IMR-90 (cell line): ENCODE results near the gene SPINT3. TPM values are rescaled to one million over a fixed set of nuclear protein-coding genes. Genes with fewer than 3 reads are reported as not detected.

Experiments used
- ATAC-seq: fragments of 200-7000 bp; cut with Tn5 transposase; 2 replicates; pipeline ENCODE4 v1.9.1; 2020; ENCODE audit warnings: low read depth, mild to moderate bottlenecking, moderate library complexity
- BruUV-seq: library from RNA; stranded (reverse); fragments of 400-500 nt; replicated peaks from 2 replicates; lab custom pipeline; 2021; lab: Mats Ljungman, UMichigan
- CTCF ChIA-PET: fragments of 300-600 bp; formaldehyde crosslinking; extraction: SDS; loops from one replicate; lab custom pipeline; 2021; ENCODE audit warnings: antibody characterized with exemption; lab: Yijun Ruan, JAX
- POLR2A ChIA-PET: fragments of 300-600 bp; sonication (Branson Sonifier 250); formaldehyde crosslinking; loops from one replicate; lab custom pipeline; 2022; ENCODE audit warnings: antibody characterized with exemption; ENCODE audit not compliant: unreplicated experiment; lab: Charles Lee
- DNase-seq: peaks from one replicate; pipeline ENCODE4 v3.0.0; 2013
- H2AFZ ChIP-seq: replicated peaks from 2 replicates; pipeline ENCODE3; 2013; ENCODE audit warnings: low read length, mild to moderate bottlenecking; ENCODE audit not compliant: poor library complexity
- H2AK5ac ChIP-seq: 2 replicates; pipeline ENCODE4 v1.6.1; 2013; ENCODE audit warnings: low read depth, low read length, inconsistent platforms
- H2AK9ac ChIP-seq: replicated peaks from 2 replicates; pipeline ENCODE3; 2013; ENCODE audit warnings: mild to moderate bottlenecking, low read depth, low read length, moderate library complexity; ENCODE audit not compliant: poor library complexity
- H2BK120ac ChIP-seq: 2 replicates; pipeline ENCODE4 v1.6.1; 2013; ENCODE audit warnings: low read depth, low read length, inconsistent platforms
- H2BK15ac ChIP-seq: 3 replicates; pipeline ENCODE4 v1.6.1; 2013; ENCODE audit warnings: low read depth, low read length, inconsistent platforms
- H2BK20ac ChIP-seq: 2 replicates; pipeline ENCODE4 v1.6.1; 2013; ENCODE audit warnings: low read depth, mild to moderate bottlenecking, inconsistent platforms, low read length, moderate library complexity
- H2BK5ac ChIP-seq: 2 replicates; pipeline ENCODE4 v1.6.1; 2013; ENCODE audit warnings: mild to moderate bottlenecking, low read depth, low read length, inconsistent platforms; ENCODE audit not compliant: poor library complexity, severe bottlenecking
- H3K14ac ChIP-seq: replicated peaks from 2 replicates; pipeline ENCODE4 v1.6.1; 2013; ENCODE audit warnings: low read depth, low read length, inconsistent platforms
- H3K18ac ChIP-seq: 2 replicates; pipeline ENCODE4 v1.6.1; 2013; ENCODE audit warnings: low read depth, low read length, control low read depth
- H3K23ac ChIP-seq: 2 replicates; pipeline ENCODE4 v1.6.1; 2013; ENCODE audit warnings: low read depth, low read length, inconsistent platforms
- H3K27ac ChIP-seq: 2 replicates; pipeline ENCODE4 v1.5.1; 2013; ENCODE audit warnings: mild to moderate bottlenecking, control low read depth, low read length; ENCODE audit not compliant: insufficient read depth
- H3K27me3 ChIP-seq: 2 replicates; pipeline ENCODE4 v1.6.1; 2013; ENCODE audit warnings: low read length; ENCODE audit not compliant: control insufficient read depth, insufficient read depth
- H3K36me3 ChIP-seq: 2 replicates; pipeline ENCODE4 v1.6.1; 2013; ENCODE audit warnings: low read length, mixed read lengths; ENCODE audit not compliant: control insufficient read depth, insufficient read depth
- H3K4ac ChIP-seq: 2 replicates; pipeline ENCODE4 v1.6.1; 2013; ENCODE audit warnings: low read depth, low read length, inconsistent platforms
- H3K4me1 ChIP-seq: 2 replicates; pipeline ENCODE4 v1.6.1; 2013; ENCODE audit warnings: low read length, mixed read lengths; ENCODE audit not compliant: control insufficient read depth, insufficient read depth
- H3K4me2 ChIP-seq: 2 replicates; pipeline ENCODE4 v1.6.1; 2013; ENCODE audit warnings: low read depth, mild to moderate bottlenecking, control low read depth, low read length, moderate library complexity
- H3K4me3 ChIP-seq: 2 replicates; pipeline ENCODE4 v1.5.1; 2013; ENCODE audit warnings: low read depth, mild to moderate bottlenecking, control low read depth, low read length, moderate library complexity; ENCODE audit not compliant: insufficient read depth
- H3K56ac ChIP-seq: 2 replicates; pipeline ENCODE4 v1.6.1; 2013; ENCODE audit warnings: low read length, inconsistent platforms; ENCODE audit not compliant: insufficient read depth; ENCODE audit errors: extremely low read depth
- H3K79me1 ChIP-seq, 2 experiments: 2 replicates each; pipeline ENCODE4 v1.6.1; 2013; ENCODE audit warnings: low read length in 2 of 2, inconsistent platforms in 1 of 2, low read depth in 1 of 2
- H3K9ac ChIP-seq: 2 replicates; pipeline ENCODE4 v1.6.1; 2013; ENCODE audit warnings: low read depth, low read length, control low read depth
- H3K9me1 ChIP-seq: 2 replicates; pipeline ENCODE4 v1.6.1; 2013; ENCODE audit warnings: low read length, inconsistent platforms; ENCODE audit not compliant: insufficient read depth
- H3K9me3 ChIP-seq: 2 replicates; pipeline ENCODE4 v1.6.1; 2013; ENCODE audit warnings: low read length; ENCODE audit not compliant: control insufficient read depth, insufficient read depth
- H4K20me1 ChIP-seq: 2 replicates; pipeline ENCODE4 v1.6.1; 2013; ENCODE audit warnings: low read length, inconsistent platforms; ENCODE audit not compliant: insufficient read depth
- H4K5ac ChIP-seq: 2 replicates; pipeline ENCODE4 v1.6.1; 2013; ENCODE audit warnings: mild to moderate bottlenecking, low read depth, low read length, control low read depth
- H4K8ac ChIP-seq, 2 experiments: 2 replicates each; pipeline ENCODE4 v1.6.1; 2013; ENCODE audit warnings: low read depth in 2 of 2, low read length in 2 of 2, control low read depth in 1 of 2, inconsistent platforms in 1 of 2
- H4K91ac ChIP-seq: 2 replicates; pipeline ENCODE4 v1.6.1; 2013; ENCODE audit warnings: low read depth, low read length, inconsistent platforms; ENCODE audit not compliant: insufficient read depth
- CTCF ChIP-seq: conservative IDR thresholded peaks from 2 replicates; pipeline ENCODE4 v1.5.1; 2012; ENCODE audit warnings: mild to moderate bottlenecking, low read depth, low read length, improper control_type of control experiment
- POLR2A ChIP-seq: IDR thresholded peaks from 2 replicates; pipeline ENCODE4 v1.6.1; 2012; ENCODE audit warnings: mild to moderate bottlenecking, low read depth, low read length
- WGBS, 2 experiments: methylation state at CpG; one replicate each; pipeline versions ENCODE4 v1.1.5 to v1.1.7; 2013; ENCODE audit warnings: missing lambda C conversion rate in 2 of 2; ENCODE audit not compliant: insufficient read length in 1 of 2; ENCODE audit errors: extremely low coverage in 2 of 2; 5-methylcytosine and 5-hydroxymethylcytosine counted together
- dilution Hi-C: fragments of 300-500 bp; cut with HindIII; formaldehyde crosslinking; loops from one replicate; pipeline ENCODE4 v1.14.3; 2018; ENCODE audit warnings: low sequenced_read_pairs; ENCODE audit not compliant: unreplicated experiment
- in situ Hi-C: fragments of 300-500 bp; cut with MboI; formaldehyde crosslinking; loops from 3 replicates; pipeline ENCODE4 v1.14.3; 2019; ENCODE audit warnings: low sequenced_read_pairs, inconsistent platforms, mixed read lengths
- intact Hi-C: fragments of 100-400 bp; cut with micrococcal nuclease; formaldehyde crosslinking; loops from 2 replicates; pipeline ENCODE4 v1.10.0; 2022
- polyA plus RNA-seq, 3 experiments: library from polyadenylated mRNA; depleted of rRNA; stranded (reverse); fragments of >200 nt; gene quantifications; 2 replicates each; pipeline ENCODE4 v1.2.3, GENCODE V29; 2012; ENCODE audit warnings: low replicate concordance in 1 of 3
- total RNA-seq: library from RNA; depleted of rRNA; stranded (reverse); fragments of >200 nt; gene quantifications from 2 replicates; pipeline ENCODE4 v1.2.3, GENCODE V29; 2012

Gene SPINT3
- total and polyA plus RNA-seq, 2 of the 4 experiments (the other 2 are of a cell fraction) = not detected

GRCh38 chr20:45470937-45471336 lies 44.5 kb downstream of the SPINT3 start:
- peak overlapping the region; percentile 78 for H2AFZ ChIP-seq
- H2AK5ac ChIP-seq = no peak overlapping the region
- BruUV-seq = no TSS peak
- H2BK20ac ChIP-seq = no peak overlapping the region
- TF ChIP-seq POLR2A (no peak), CTCF (0 out of 2 replicates have a peak, but pooled peaks have one; percentile 1)
- no peak overlapping the region for H2BK120ac ChIP-seq
- H4K5ac ChIP-seq = no peak overlapping the region
- no peak overlapping the region for H3K56ac ChIP-seq
- intact Hi-C loops (no loop called here), in situ Hi-C loops (no loop called here), dilution Hi-C loops (no loop called here)
- H3K18ac ChIP-seq = no peak overlapping the region
- H3K9ac ChIP-seq = no peak overlapping the region
- peak overlapping the region; percentile 38; the same call in 1 of the 2 replicates for H3K23ac ChIP-seq
- CTCF ChIA-PET = no interaction called here
- no peak overlapping the region for H3K27ac ChIP-seq
- no peaks in the 10 kb centered on the region for H4K20me1 ChIP-seq
- H2AK9ac ChIP-seq = no peak overlapping the region
- H3K79me1 ChIP-seq = no peaks in the 10 kb centered on the region
- H3K4me2 ChIP-seq = peak overlapping the region; percentile 4; the same call in 1 of the 2 replicates
- no peak overlapping the region for H2BK5ac ChIP-seq
- peak overlapping the region; percentile 7; the same call in 1 of the 2 replicates for H3K4me3 ChIP-seq
- no peaks in the 10 kb centered on the region for H3K9me1 ChIP-seq
- peaks cover 43% of the 10 kb centered on the region for H3K27me3 ChIP-seq
- no peaks in the 10 kb centered on the region for H3K36me3 ChIP-seq
- DNase-seq (no peak), ATAC-seq (peak; percentile 26; the same call in 1 of the 2 replicates)
- H2BK15ac ChIP-seq = no peak overlapping the region
- POLR2A ChIA-PET = no interaction called here
- H3K4me1 ChIP-seq = no peaks in the 10 kb centered on the region; the same call in 1 of the 2 replicates
- H3K14ac ChIP-seq = no peak overlapping the region
- H3K9me3 ChIP-seq = no peaks in the 10 kb centered on the region
- 36% methylated on average over 5 of the region's 10 CpGs; no CpG with 5 or more reads in 1 of the 2 experiments for WGBS, 2 experiments
- no peak overlapping the region for H4K91ac ChIP-seq
- H3K4ac ChIP-seq = no peak overlapping the region
- no peak overlapping the region for H4K8ac ChIP-seq
